Astrocyte (in vitro differentiated cells and primary cell): Measurements from ENCODE around the gene PKNOX1.

ENCODE experiments used
- EZH2 ChIP-seq: IDR thresholded peaks from 2 replicates; pipeline ENCODE4 v1.6.1; 2012; ENCODE audit warnings: mild to moderate bottlenecking, low read length, inconsistent platforms; ENCODE audit not compliant: insufficient read depth
- TF ChIP-seq, protein P1 (sequence below): IDR thresholded peaks from 2 replicates; pipeline ENCODE4 v1.5.1; 2011; ENCODE audit warnings: low read depth, mild to moderate bottlenecking, inconsistent platforms, low read length, moderate library complexity; ENCODE audit not compliant: insufficient read depth

DNA sequence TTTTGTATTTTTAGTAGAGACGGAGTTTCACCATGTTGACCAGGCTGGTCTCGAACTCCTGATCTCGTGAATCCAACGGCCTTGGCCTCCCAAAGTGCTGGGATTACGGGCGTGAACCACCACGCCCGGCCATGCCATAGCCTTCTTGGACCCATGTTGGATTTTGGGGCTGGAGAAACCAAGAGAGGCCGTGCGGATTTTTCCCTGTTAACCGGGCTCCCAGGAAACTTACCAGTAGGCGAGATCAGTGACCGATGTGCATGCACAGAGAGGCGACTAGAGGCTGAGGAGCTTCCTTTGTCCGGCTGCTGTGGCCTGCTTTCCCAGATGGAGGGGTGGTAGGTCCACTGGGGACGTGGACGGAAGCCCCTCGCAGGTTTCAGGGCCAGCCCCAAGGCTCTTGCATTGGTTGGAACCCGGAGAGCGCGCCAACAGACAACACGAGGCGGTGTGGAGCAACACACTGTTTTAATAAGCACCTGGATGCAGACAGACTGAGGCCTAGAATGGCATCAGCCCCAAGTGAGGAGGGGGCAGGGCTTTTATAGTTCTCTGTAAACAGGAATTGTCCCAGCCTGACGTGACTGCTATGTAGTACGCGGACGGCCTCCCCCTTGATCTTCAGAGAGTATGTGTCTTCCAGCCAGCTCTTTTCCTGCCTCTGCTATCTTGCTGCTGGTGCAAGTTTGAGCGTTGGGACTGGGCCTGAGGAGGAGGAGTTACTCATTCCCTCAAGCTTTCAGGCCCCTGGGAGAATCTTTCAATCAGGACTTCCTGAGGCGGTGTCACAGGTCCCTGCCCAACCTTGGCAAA is 49.0 kb upstream of the PKNOX1 start, which contains the start of gene ERVH48-1:
- TF ChIP-seq, protein P1, sequence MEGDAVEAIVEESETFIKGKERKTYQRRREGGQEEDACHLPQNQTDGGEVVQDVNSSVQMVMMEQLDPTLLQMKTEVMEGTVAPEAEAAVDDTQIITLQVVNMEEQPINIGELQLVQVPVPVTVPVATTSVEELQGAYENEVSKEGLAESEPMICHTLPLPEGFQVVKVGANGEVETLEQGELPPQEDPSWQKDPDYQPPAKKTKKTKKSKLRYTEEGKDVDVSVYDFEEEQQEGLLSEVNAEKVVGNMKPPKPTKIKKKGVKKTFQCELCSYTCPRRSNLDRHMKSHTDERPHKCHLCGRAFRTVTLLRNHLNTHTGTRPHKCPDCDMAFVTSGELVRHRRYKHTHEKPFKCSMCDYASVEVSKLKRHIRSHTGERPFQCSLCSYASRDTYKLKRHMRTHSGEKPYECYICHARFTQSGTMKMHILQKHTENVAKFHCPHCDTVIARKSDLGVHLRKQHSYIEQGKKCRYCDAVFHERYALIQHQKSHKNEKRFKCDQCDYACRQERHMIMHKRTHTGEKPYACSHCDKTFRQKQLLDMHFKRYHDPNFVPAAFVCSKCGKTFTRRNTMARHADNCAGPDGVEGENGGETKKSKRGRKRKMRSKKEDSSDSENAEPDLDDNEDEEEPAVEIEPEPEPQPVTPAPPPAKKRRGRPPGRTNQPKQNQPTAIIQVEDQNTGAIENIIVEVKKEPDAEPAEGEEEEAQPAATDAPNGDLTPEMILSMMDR = no peak
- TF ChIP-seq EZH2 = no peak
